GM23338 (cell line): ENCODE data around the gene CBFA2T3. TPM values are rescaled to one million over a fixed set of nuclear protein-coding genes. Genes with fewer than 3 reads are reported as not detected.

Experiments used
- ATAC-seq: fragments of 200-7000 bp; cut with Tn5 transposase; 3 replicates; pipeline ENCODE4 v1.9.1; 2020
- DNase-seq: peaks from one replicate; pipeline ENCODE4 v3.0.0-alpha.2; 2015; ENCODE audit warnings: low spot score
- H2AFZ ChIP-seq: fragments of 200-600 bp; sonication (generic); 2 replicates; pipeline ENCODE4 v1.8.0; 2016; ENCODE audit warnings: antibody characterized with exemption, mild to moderate bottlenecking, moderate library complexity
- H3F3A ChIP-seq: fragments of 200-600 bp; sonication (generic); replicated peaks from 2 replicates; pipeline ENCODE4 v1.8.0; 2017; ENCODE audit warnings: antibody characterized with exemption, mixed run types, low read depth
- H3K27ac ChIP-seq: fragments of 200-600 bp; sonication (generic); 2 replicates; pipeline ENCODE4 v1.6.1; 2016; ENCODE audit warnings: low read depth
- H3K27me3 ChIP-seq: fragments of 200-600 bp; sonication (generic); 2 replicates; pipeline ENCODE4 v1.8.0; 2016; ENCODE audit warnings: mild to moderate bottlenecking, mixed run types, moderate library complexity; ENCODE audit not compliant: insufficient read depth
- H3K36me3 ChIP-seq: fragments of 200-600 bp; sonication (generic); 2 replicates; pipeline ENCODE4 v1.8.0; 2016; ENCODE audit warnings: mild to moderate bottlenecking; ENCODE audit not compliant: insufficient read depth
- H3K4me1 ChIP-seq: fragments of 200-600 bp; sonication (generic); 2 replicates; pipeline ENCODE4 v1.8.0; 2016; ENCODE audit warnings: mild to moderate bottlenecking, moderate library complexity; ENCODE audit not compliant: insufficient read depth
- H3K4me2 ChIP-seq: fragments of 200-600 bp; sonication (generic); 2 replicates; pipeline ENCODE4 v1.7.1; 2017; ENCODE audit warnings: mixed run types
- H3K4me3 ChIP-seq: fragments of 200-600 bp; sonication (generic); 2 replicates; pipeline ENCODE4 v1.6.1; 2016; ENCODE audit warnings: mixed run types
- H3K79me2 ChIP-seq: fragments of 200-600 bp; sonication (generic); replicated peaks from 2 replicates; pipeline ENCODE4 v1.8.0; 2017; ENCODE audit warnings: mild to moderate bottlenecking; ENCODE audit not compliant: insufficient read depth
- H3K9me2 ChIP-seq: fragments of 200-600 bp; sonication (generic); 2 replicates; pipeline ENCODE4 v1.8.0; 2017; ENCODE audit not compliant: insufficient read depth
- H4K20me1 ChIP-seq: fragments of 200-600 bp; sonication (generic); replicated peaks from 2 replicates; pipeline ENCODE4 v1.8.0; 2017; ENCODE audit warnings: mild to moderate bottlenecking; ENCODE audit not compliant: insufficient read depth
- H3K27ac Mint-ChIP-seq: 2 replicates; pipeline ENCODE4 v1.8.0; 2020; ENCODE audit warnings: inconsistent platforms, mild to moderate bottlenecking, moderate library complexity, mixed read lengths
- H3K27me3 Mint-ChIP-seq: 3 replicates; pipeline ENCODE4 v1.8.0; 2022; ENCODE audit warnings: low read depth, mild to moderate bottlenecking, moderate library complexity, mixed read lengths, inconsistent platforms; ENCODE audit not compliant: insufficient read depth, poor library complexity
- H3K36me3 Mint-ChIP-seq: 3 replicates; pipeline ENCODE4 v1.8.0; 2021; ENCODE audit warnings: low read depth, mild to moderate bottlenecking, inconsistent platforms, moderate library complexity, mixed read lengths
- H3K4me1 Mint-ChIP-seq: 3 replicates; pipeline ENCODE4 v1.8.0; 2020; ENCODE audit warnings: mild to moderate bottlenecking, inconsistent platforms, mixed read lengths
- H3K4me3 Mint-ChIP-seq: 3 replicates; pipeline ENCODE4 v1.8.0; 2021; ENCODE audit warnings: moderate library complexity, mild to moderate bottlenecking, inconsistent platforms, mixed read lengths
- H3K9me3 Mint-ChIP-seq: 3 replicates; pipeline ENCODE4 v1.8.0; 2020; ENCODE audit warnings: moderate library complexity, mild to moderate bottlenecking, inconsistent platforms, mixed read lengths
- EZH2phosphoT487 ChIP-seq: fragments of 200-600 bp; sonication (generic); IDR thresholded peaks from one replicate; pipeline ENCODE4 v1.8.1; 2018; ENCODE audit warnings: antibody characterized with exemption; ENCODE audit not compliant: unreplicated experiment
- POLR2AphosphoS5 ChIP-seq: IDR thresholded peaks from 2 replicates; pipeline ENCODE4 v1.6.1; 2016; ENCODE audit warnings: antibody characterized with exemption, low read depth
- ZNF331 ChIP-seq: fragments of 250-450 bp; sonication (Bioruptor Pico); IDR thresholded peaks from 2 replicates; pipeline ENCODE4 v1.5.0; 2020; ENCODE audit warnings: low read depth, mild to moderate bottlenecking, moderate library complexity
- ZNF462 ChIP-seq: fragments of 250-450 bp; sonication (Bioruptor Pico); IDR thresholded peaks from 2 replicates; pipeline ENCODE4 v1.5.0; 2020; ENCODE audit warnings: mild to moderate bottlenecking, moderate library complexity
- polyA plus RNA-seq: library from polyadenylated mRNA; unstranded; fragments of >200 nt; fragmentation: Nextera tagmentation; extraction: Ambion mirVana; gene quantifications from 2 replicates; pipeline ENCODE4 v1.2.1, GENCODE V29; 2016
- total RNA-seq: library from RNA; depleted of rRNA; stranded (reverse); fragments of >200 nt; shearing (Covaris generic); gene quantifications from 2 replicates; pipeline ENCODE4 v1.2.3, GENCODE V29; 2014

The CBFA2T3 gene
- total and polyA plus RNA-seq, 2 experiments from 2014 or later = 0.87 to 1.5 TPM

- TF ChIP-seq ZNF331 (no peak), EZH2phosphoT487 (no peak), ZNF462 (CRISPR knock-in tag) (no peak)
These were observed 19.0 kb downstream of the CBFA2T3 start (continued) for GRCh38 chr16:88957887-88958577.

GRCh38 chr16:88957433-88957767, 19.6 kb downstream of the CBFA2T3 start:
- Histone ChIP-seq H3K4me2 (no peak overlapping the region), H3K4me3 (no peak overlapping the region), H3K9me2 (no peaks in the 10 kb centered on the region), H2AFZ (no peak overlapping the region), H3K4me1 (no peaks in the 10 kb centered on the region), H3K79me2 (no peaks in the 10 kb centered on the region), H3K36me3 (no peaks in the 10 kb centered on the region), H3K27me3 (no peaks in the 10 kb centered on the region), H4K20me1 (no peaks in the 10 kb centered on the region), H3F3A (no peaks in the 10 kb centered on the region), H3K27ac (no peak overlapping the region)
- Mint-ChIP-seq H3K4me1 (no peaks in the 10 kb centered on the region), H3K27me3 (peaks cover 3% of the 10 kb centered on the region), H3K4me3 (no peak overlapping the region), H3K36me3 (no peaks in the 10 kb centered on the region), H3K27ac (no peak overlapping the region), H3K9me3 (no peaks in the 10 kb centered on the region)
- ATAC-seq (no peak), DNase-seq (no peak)
- TF ChIP-seq ZNF462 (CRISPR knock-in tag) (no peak), POLR2AphosphoS5 (no peak)
